Activated CD4-positive, alpha-beta T cell treated with anti-CD3 and anti-CD28 coated beads, Interleukin-2, amount 10 ng/mL, durations not matched to agents 24 days and 14 days (primary cell): Measurements from ENCODE around the gene TAPT1. TPM values are rescaled to one million over a fixed set of nuclear protein-coding genes. Genes with fewer than 3 reads are reported as not detected.
A peak's percentile ranks its signal among the peaks of the same experiment; 100 is the strongest.

ENCODE experiments used
- DNase-seq: peaks from one replicate; pipeline ENCODE4 v3.0.0; 2022
- H3K27ac Mint-ChIP-seq: one replicate; pipeline ENCODE4 v1.8.0; 2022; ENCODE audit warnings: mild to moderate bottlenecking, mixed read lengths
- H3K27me3 Mint-ChIP-seq: one replicate; pipeline ENCODE4 v1.8.0; 2022; ENCODE audit warnings: mixed read lengths
- H3K36me3 Mint-ChIP-seq: one replicate; pipeline ENCODE4 v1.8.0; 2022; ENCODE audit warnings: low read depth, mild to moderate bottlenecking, mixed read lengths
- H3K4me1 Mint-ChIP-seq: one replicate; pipeline ENCODE4 v1.8.0; 2021; ENCODE audit warnings: mixed read lengths
- H3K4me3 Mint-ChIP-seq: one replicate; pipeline ENCODE4 v1.8.0; 2022; ENCODE audit warnings: mild to moderate bottlenecking, moderate library complexity, mixed read lengths
- H3K9me3 Mint-ChIP-seq: one replicate; pipeline ENCODE4 v1.8.0; 2021; ENCODE audit warnings: mixed read lengths
- intact Hi-C: fragments of 100-400 bp; cut with micrococcal nuclease; formaldehyde crosslinking; loops from one replicate; pipeline ENCODE4 v1.15.1; 2023
- total RNA-seq: library from RNA; stranded (reverse); gene quantifications from 2 replicates; pipeline ENCODE4 v1.2.3, GENCODE V29; 2022

Gene TAPT1
- total RNA-seq, 1 donor from 2014 or later, result 29.3 TPM

GRCh38 chr4:16217300-16218051, 8.8 kb downstream of the TAPT1 start:
- H3K4me1 Mint-ChIP-seq, result peaks cover 56% of the 10 kb centered on the region

GRCh38 chr4:16213121-16213520, 13.2 kb downstream of the TAPT1 start:
- Mint-ChIP-seq H3K27me3 (no peaks in the 10 kb centered on the region), H3K27ac (peak overlapping the region; percentile 39), H3K9me3 (no peaks in the 10 kb centered on the region), H3K4me1 (peaks cover 57% of the 10 kb centered on the region), H3K36me3 (peaks cover 54% of the 10 kb centered on the region), H3K4me3 (peak overlapping the region; percentile 38)
- DNase-seq, result no peak
- intact Hi-C loops, result no loop called here

More at GRCh38 chr4:16217300-16218051, 8.8 kb downstream of the TAPT1 start:
- intact Hi-C loops, result no loop called here
- Mint-ChIP-seq H3K27ac (peak overlapping the region; percentile 60), H3K9me3 (no peaks in the 10 kb centered on the region), H3K27me3 (no peaks in the 10 kb centered on the region), H3K36me3 (peaks cover 46% of the 10 kb centered on the region), H3K4me3 (peak overlapping the region; percentile 50)
- no peak for DNase-seq

GRCh38 chr4:16212138-16212782, 14.0 kb downstream of the TAPT1 start:
- DNase-seq, result no peak
- H3K9me3 Mint-ChIP-seq, result no peaks in the 10 kb centered on the region
- H3K36me3 Mint-ChIP-seq, result peaks cover 57% of the 10 kb centered on the region
- no peak overlapping the region for H3K4me3 Mint-ChIP-seq
- H3K4me1 Mint-ChIP-seq, result peaks cover 55% of the 10 kb centered on the region
- no peak overlapping the region for H3K27ac Mint-ChIP-seq
- no peaks in the 10 kb centered on the region for H3K27me3 Mint-ChIP-seq
- intact Hi-C loops, result no loop called here

GRCh38 chr4:16207409-16207808, 18.9 kb downstream of the TAPT1 start:
- intact Hi-C loops, result no loop called here
- Mint-ChIP-seq H3K36me3 (peaks cover 26% of the 10 kb centered on the region), H3K27ac (peak overlapping the region; percentile 13), H3K27me3 (no peaks in the 10 kb centered on the region), H3K4me1 (peaks cover 33% of the 10 kb centered on the region), H3K9me3 (no peaks in the 10 kb centered on the region), H3K4me3 (no peak overlapping the region)
- DNase-seq, result no peak

- Mint-ChIP-seq H3K9me3 (no peaks in the 10 kb centered on the region), H3K36me3 (peaks cover 24% of the 10 kb centered on the region), H3K4me1 (peaks cover 28% of the 10 kb centered on the region), H3K27ac (no peak overlapping the region), H3K4me3 (no peak overlapping the region), H3K27me3 (no peaks in the 10 kb centered on the region)
- intact Hi-C loops, result no loop called here
- DNase-seq, result no peak
Measured at GRCh38 chr4:16206848-16207247, 19.4 kb downstream of the TAPT1 start.

GRCh38 chr4:16206301-16206700, 20.0 kb downstream of the TAPT1 start:
- H3K4me3 Mint-ChIP-seq, result no peak overlapping the region
- H3K9me3 Mint-ChIP-seq, result no peaks in the 10 kb centered on the region
- intact Hi-C loops, result no loop called here
- H3K4me1 Mint-ChIP-seq, result peaks cover 30% of the 10 kb centered on the region
- DNase-seq, result no peak
- H3K27me3 Mint-ChIP-seq, result no peaks in the 10 kb centered on the region
- no peak overlapping the region for H3K27ac Mint-ChIP-seq
- peaks cover 25% of the 10 kb centered on the region for H3K36me3 Mint-ChIP-seq

GRCh38 chr4:16205298-16206164, 20.7 kb downstream of the TAPT1 start:
- DNase-seq, result no peak
- Mint-ChIP-seq H3K4me1 (peaks cover 30% of the 10 kb centered on the region), H3K9me3 (no peaks in the 10 kb centered on the region), H3K27me3 (no peaks in the 10 kb centered on the region), H3K27ac (peak overlapping the region; percentile 39), H3K36me3 (peaks cover 23% of the 10 kb centered on the region), H3K4me3 (no peak overlapping the region)
- intact Hi-C loops, result loop anchor here (2.0 kb wide), 3 partner anchors 19 to 179 kb away; no protein-coding TSS in a partner anchor

- H3K27me3 Mint-ChIP-seq, result no peaks in the 10 kb centered on the region
- peaks cover 33% of the 10 kb centered on the region for H3K4me1 Mint-ChIP-seq
- intact Hi-C loops, result loop anchor here (2.0 kb wide), 3 partner anchors 20 to 178 kb away; no protein-coding TSS in a partner anchor
- H3K9me3 Mint-ChIP-seq, result no peaks in the 10 kb centered on the region
- no peak overlapping the region for H3K4me3 Mint-ChIP-seq
- no peak for DNase-seq
- H3K27ac Mint-ChIP-seq, result no peak overlapping the region
- H3K36me3 Mint-ChIP-seq, result peaks cover 20% of the 10 kb centered on the region
Measured at GRCh38 chr4:16204505-16204904, 21.8 kb downstream of the TAPT1 start.

- Mint-ChIP-seq H3K27ac (no peak overlapping the region), H3K4me1 (peaks cover 27% of the 10 kb centered on the region), H3K4me3 (no peak overlapping the region), H3K36me3 (peaks cover 16% of the 10 kb centered on the region), H3K9me3 (no peaks in the 10 kb centered on the region), H3K27me3 (no peaks in the 10 kb centered on the region)
- intact Hi-C loops, result no loop called here
- DNase-seq, result no peak
Measured at GRCh38 chr4:16203083-16203482, 23.2 kb downstream of the TAPT1 start.

- Mint-ChIP-seq H3K4me1 (peaks cover 27% of the 10 kb centered on the region), H3K36me3 (peaks cover 16% of the 10 kb centered on the region), H3K9me3 (no peaks in the 10 kb centered on the region), H3K27ac (no peak overlapping the region), H3K4me3 (no peak overlapping the region), H3K27me3 (no peaks in the 10 kb centered on the region)
- no peak for DNase-seq
- intact Hi-C loops, result no loop called here
Measured at GRCh38 chr4:16202598-16202997, 23.7 kb downstream of the TAPT1 start.

GRCh38 chr4:16199093-16199492, 27.2 kb downstream of the TAPT1 start:
- Mint-ChIP-seq H3K36me3 (peaks cover 18% of the 10 kb centered on the region), H3K4me1 (peaks cover 17% of the 10 kb centered on the region), H3K9me3 (no peaks in the 10 kb centered on the region), H3K4me3 (no peak overlapping the region), H3K27me3 (no peaks in the 10 kb centered on the region), H3K27ac (no peak overlapping the region)
- DNase-seq, result no peak
- intact Hi-C loops, result no loop called here

- DNase-seq, result no peak
- Mint-ChIP-seq H3K36me3 (peaks cover 23% of the 10 kb centered on the region), H3K27me3 (no peaks in the 10 kb centered on the region), H3K4me3 (no peak overlapping the region), H3K9me3 (no peaks in the 10 kb centered on the region), H3K27ac (no peak overlapping the region), H3K4me1 (peaks cover 17% of the 10 kb centered on the region)
- intact Hi-C loops, result no loop called here
Measured at GRCh38 chr4:16197876-16198665, 28.2 kb downstream of the TAPT1 start.
